KMS-11 (cell line): ENCODE measurements around the gene NAIF1.

Source experiments
- H2AFZ ChIP-seq: fragments of 200-600 bp; sonication (generic); 2 replicates; pipeline ENCODE4 v1.6.1; 2016; ENCODE audit warnings: antibody characterized with exemption, mixed run types, low read depth
- H3K27ac ChIP-seq: fragments of 200-600 bp; sonication (generic); 2 replicates; pipeline ENCODE4 v1.6.1; 2016; ENCODE audit warnings: mild to moderate bottlenecking, mixed run types
- H3K27me3 ChIP-seq: fragments of 200-600 bp; sonication (generic); 2 replicates; pipeline ENCODE4 v1.6.1; 2017; ENCODE audit warnings: mild to moderate bottlenecking, low read depth, mixed run types, moderate library complexity; ENCODE audit not compliant: insufficient read depth
- H3K36me3 ChIP-seq: fragments of 200-600 bp; sonication (generic); 2 replicates; pipeline ENCODE4 v1.6.1; 2017; ENCODE audit warnings: mild to moderate bottlenecking, mixed run types; ENCODE audit not compliant: insufficient read depth
- H3K4me1 ChIP-seq: fragments of 200-600 bp; sonication (generic); 2 replicates; pipeline ENCODE4 v1.6.1; 2016; ENCODE audit warnings: mild to moderate bottlenecking, low read depth, mixed run types; ENCODE audit not compliant: poor library complexity, severe bottlenecking
- H3K4me2 ChIP-seq: fragments of 200-600 bp; sonication (generic); 2 replicates; pipeline ENCODE4 v1.7.0; 2016; ENCODE audit warnings: mild to moderate bottlenecking, mixed run types
- H3K4me3 ChIP-seq: fragments of 200-600 bp; sonication (generic); IDR thresholded peaks from 2 replicates; pipeline ENCODE4 v1.6.1; 2017; ENCODE audit warnings: low read depth, low read length, mixed read lengths; ENCODE audit not compliant: insufficient read depth
- H3K79me2 ChIP-seq: fragments of 200-600 bp; sonication (generic); 2 replicates; pipeline ENCODE4 v1.6.1; 2016; ENCODE audit warnings: low read depth, mixed run types; ENCODE audit not compliant: insufficient read depth
- H3K9ac ChIP-seq: fragments of 200-600 bp; sonication (generic); 2 replicates; pipeline ENCODE4 v1.6.1; 2016; ENCODE audit warnings: mild to moderate bottlenecking, mixed run types
- H4K20me1 ChIP-seq: fragments of 200-600 bp; sonication (generic); 2 replicates; pipeline ENCODE4 v1.6.1; 2016; ENCODE audit warnings: mild to moderate bottlenecking, mixed run types; ENCODE audit not compliant: insufficient read depth
- CTCF ChIP-seq: fragments of 200-600 bp; sonication (generic); conservative IDR thresholded peaks from 2 replicates; pipeline ENCODE4 v1.6.1; 2017; ENCODE audit warnings: low read depth, mild to moderate bottlenecking, antibody characterized with exemption, low read length, moderate library complexity, mixed read lengths

NAIF1 gene

GRCh38 chr9:128092199-128092977 is 25.3 kb upstream of the NAIF1 start:
- H3K9ac ChIP-seq = no peak overlapping the region

GRCh38 chr9:128091571-128091970 is 24.5 kb upstream of the NAIF1 start:
- Histone ChIP-seq H2AFZ (no peak overlapping the region), H4K20me1 (peaks cover 6% of the 10 kb centered on the region; the same call in 1 of the 2 replicates), H3K4me2 (no peak overlapping the region), H3K27me3 (no peaks in the 10 kb centered on the region), H3K79me2 (peaks cover 98% of the 10 kb centered on the region), H3K4me3 (no peak overlapping the region), H3K27ac (no peak overlapping the region), H3K4me1 (peaks cover 11% of the 10 kb centered on the region), H3K36me3 (no peaks in the 10 kb centered on the region), H3K9ac (no peak overlapping the region)
- TF ChIP-seq CTCF = no peak

More at GRCh38 chr9:128092199-128092977, 25.3 kb upstream of the NAIF1 start:
- H3K79me2 ChIP-seq = peaks cover 98% of the 10 kb centered on the region
- peaks cover 11% of the 10 kb centered on the region for H3K4me1 ChIP-seq
- no peak overlapping the region for H3K4me2 ChIP-seq
- no peak overlapping the region for H2AFZ ChIP-seq
- H3K27me3 ChIP-seq = no peaks in the 10 kb centered on the region
- H3K27ac ChIP-seq = no peak overlapping the region
- H3K4me3 ChIP-seq = no peak overlapping the region
- TF ChIP-seq CTCF = no peak
- no peaks in the 10 kb centered on the region for H3K36me3 ChIP-seq
- H4K20me1 ChIP-seq = peaks cover 6% of the 10 kb centered on the region; the same call in 1 of the 2 replicates

GRCh38 chr9:128091144-128091543 is 24.0 kb upstream of the NAIF1 start:
- H2AFZ ChIP-seq = no peak overlapping the region
- no peak overlapping the region for H3K27ac ChIP-seq
- no peak overlapping the region for H3K4me3 ChIP-seq
- no peak overlapping the region for H3K9ac ChIP-seq
- no peak for TF ChIP-seq CTCF
- H3K79me2 ChIP-seq = peaks cover 98% of the 10 kb centered on the region
- H3K27me3 ChIP-seq = no peaks in the 10 kb centered on the region
- no peak overlapping the region for H3K4me2 ChIP-seq
- peaks cover 6% of the 10 kb centered on the region; the same call in 1 of the 2 replicates for H4K20me1 ChIP-seq
- H3K4me1 ChIP-seq = peaks cover 11% of the 10 kb centered on the region
- H3K36me3 ChIP-seq = no peaks in the 10 kb centered on the region

- H3K4me2 ChIP-seq = no peak overlapping the region
- H2AFZ ChIP-seq = no peak overlapping the region
- H4K20me1 ChIP-seq = peaks cover 6% of the 10 kb centered on the region; the same call in 1 of the 2 replicates
- no peak overlapping the region for H3K27ac ChIP-seq
- TF ChIP-seq CTCF = no peak
- H3K79me2 ChIP-seq = peaks cover 98% of the 10 kb centered on the region
- no peak overlapping the region for H3K9ac ChIP-seq
- H3K27me3 ChIP-seq = no peaks in the 10 kb centered on the region
- H3K36me3 ChIP-seq = 0 out of 2 replicates have a peak, but pooled peaks cover 2% of the 10 kb centered on the region
- H3K4me1 ChIP-seq = peaks cover 20% of the 10 kb centered on the region
- no peak overlapping the region for H3K4me3 ChIP-seq
These were observed 22.2 kb upstream of the NAIF1 start for GRCh38 chr9:128089299-128089698.
